HCT116 (cell line): ENCODE data around the gene EPHA4. TPM values are rescaled to one million over a fixed set of nuclear protein-coding genes. Genes with fewer than 3 reads are reported as not detected.

Experiments used
- ATAC-seq: fragments of 200-7000 bp; cut with Tn5 transposase; 2 replicates; pipeline ENCODE4 v1.9.1; 2020; ENCODE audit warnings: mild to moderate bottlenecking, moderate library complexity
- BruUV-seq: library from RNA; stranded (reverse); fragments of 400-500 nt; replicated peaks from 2 replicates; lab custom pipeline; 2021; lab: Mats Ljungman, UMichigan
- CTCF ChIA-PET: fragments of 300-600 bp; sonication (Branson Sonifier 250); formaldehyde crosslinking; loops from one replicate; lab custom pipeline; 2021; ENCODE audit warnings: antibody characterized with exemption; lab: Charles Lee
- POLR2A ChIA-PET: fragments of 300-600, 350-600 bp; sonication (Branson Sonifier 250); formaldehyde crosslinking; loops from one replicate; lab custom pipeline; 2021; ENCODE audit warnings: antibody characterized with exemption; lab: Charles Lee
- RAD21 ChIA-PET, 2 experiments: fragments of 300-600 bp; sonication (Branson Sonifier 250); formaldehyde crosslinking; loops; one replicate each; lab custom pipeline; 2023; ENCODE audit warnings: low total read pairs in 2 of 2; ENCODE audit not compliant: uncharacterized antibody in 2 of 2, unreplicated experiment in 2 of 2, low non-redundant PET in 1 of 2; lab: Charles Lee
- DNase-seq: peaks from one replicate; pipeline ENCODE4 v3.0.0-alpha.2; 2010; ENCODE audit warnings: low read depth, low spot score
- H2AFZ ChIP-seq: fragments of 200-600 bp; shearing (Covaris generic), sonication (generic); 2 replicates; pipeline ENCODE4 v1.6.1; 2017; ENCODE audit warnings: low read depth, mixed run types, mixed read lengths, antibody characterized with exemption, low read length; ENCODE audit not compliant: poor library complexity, severe bottlenecking
- H3K27ac ChIP-seq: 2 replicates; pipeline ENCODE4 v1.5.1; 2012; ENCODE audit warnings: low read depth, low read length
- H3K27me3 ChIP-seq: fragments of 200-600 bp; sonication (generic); 2 replicates; pipeline ENCODE4 v1.6.1; 2016; ENCODE audit warnings: mixed run types, low read length, mixed read lengths; ENCODE audit not compliant: insufficient read depth
- H3K36me3 ChIP-seq, 2 experiments: fragments of 200-500 bp in 1 of 2; fragments of 200-600 bp in 1 of 2; sonication (Bioruptor generic) in 1 of 2; sonication (generic) in 1 of 2; 2 replicates each; pipeline versions ENCODE4 v1.5.1 to v1.6.1; 2014 to 2016; ENCODE audit warnings: low read length in 2 of 2, inconsistent platforms in 1 of 2, mixed read lengths in 1 of 2, mixed run types in 1 of 2; ENCODE audit not compliant: insufficient read depth in 2 of 2, control insufficient read depth in 1 of 2
- H3K4me1 ChIP-seq, 2 experiments: fragments of 200-600 bp in 1 of 2; sonication (generic) in 1 of 2; 2 replicates each; pipeline versions ENCODE4 v1.5.1 to v1.6.1; 2012 to 2017; ENCODE audit warnings: low read length in 2 of 2, inconsistent platforms in 1 of 2, mild to moderate bottlenecking in 1 of 2, mixed read lengths in 1 of 2, mixed run types in 1 of 2, moderate library complexity in 1 of 2; ENCODE audit not compliant: insufficient read depth in 2 of 2, control insufficient read depth in 1 of 2
- H3K4me2 ChIP-seq: fragments of 200-600 bp; sonication (generic); 2 replicates; pipeline ENCODE4 v1.6.1; 2017; ENCODE audit warnings: mixed run types, low read length, mixed read lengths
- H3K4me3 ChIP-seq, 2 experiments: fragments of 200-600 bp in 1 of 2; sonication (generic) in 1 of 2; replicated peaks in 1 of 2; 2 replicates each; pipeline ENCODE4 v1.5.1; 2011 to 2016; ENCODE audit warnings: low read length in 2 of 2, control low read depth in 1 of 2, low read depth in 1 of 2, mild to moderate bottlenecking in 1 of 2, mixed read lengths in 1 of 2, mixed run types in 1 of 2
- H3K79me2 ChIP-seq: fragments of 200-600 bp; sonication (generic); 2 replicates; pipeline ENCODE4 v1.6.1; 2017; ENCODE audit warnings: mild to moderate bottlenecking, mixed run types, low read length, moderate library complexity, mixed read lengths; ENCODE audit not compliant: insufficient read depth
- H3K9ac ChIP-seq: fragments of 200-600 bp; sonication (generic); 2 replicates; pipeline ENCODE4 v1.6.1; 2016; ENCODE audit warnings: low read length, mixed read lengths
- H3K9me2 ChIP-seq: fragments of 200-600 bp; sonication (generic), shearing (Covaris generic); 2 replicates; pipeline ENCODE4 v1.6.1; 2017; ENCODE audit warnings: mixed run types, mild to moderate bottlenecking, moderate library complexity; ENCODE audit not compliant: insufficient read depth
- H3K9me3 ChIP-seq, 2 experiments: fragments of 200-500 bp in 1 of 2; fragments of 200-600 bp in 1 of 2; sonication (Bioruptor generic) in 1 of 2; sonication (generic) in 1 of 2; 2 replicates each; pipeline ENCODE4 v1.6.1; 2014 to 2017; ENCODE audit warnings: low read length in 2 of 2, mixed read lengths in 2 of 2, inconsistent platforms in 1 of 2, low read depth in 1 of 2, mild to moderate bottlenecking in 1 of 2, mixed run types in 1 of 2, moderate library complexity in 1 of 2; ENCODE audit not compliant: control insufficient read depth in 1 of 2, insufficient read depth in 1 of 2
- H4K20me1 ChIP-seq: fragments of 200-600 bp; sonication (generic), shearing (Covaris generic); 2 replicates; pipeline ENCODE4 v1.6.1; 2017; ENCODE audit warnings: mixed run types, mild to moderate bottlenecking, moderate library complexity; ENCODE audit not compliant: insufficient read depth
- ELF1 ChIP-seq: IDR thresholded peaks from 2 replicates; pipeline ENCODE4 v1.6.1; 2012; ENCODE audit warnings: low read depth, borderline replicate concordance
- EZH2 ChIP-seq: fragments of 200-600 bp; sonication (generic); IDR thresholded peaks from 2 replicates; pipeline ENCODE4 v1.6.1; 2017; ENCODE audit warnings: antibody characterized with exemption, mixed run types
- EZH2phosphoT487 ChIP-seq: fragments of 200-600 bp; IDR thresholded peaks from 2 replicates; pipeline ENCODE4 v1.6.1; 2018; ENCODE audit warnings: antibody characterized with exemption, borderline replicate concordance
- FOSL1 ChIP-seq: IDR thresholded peaks from 2 replicates; pipeline ENCODE4 v1.6.1; 2012; ENCODE audit warnings: low read depth
- JUND ChIP-seq: IDR thresholded peaks from 2 replicates; pipeline ENCODE4 v1.6.1; 2012
- POLR2AphosphoS5 ChIP-seq: IDR thresholded peaks from 2 replicates; pipeline ENCODE4 v1.6.1; 2011; ENCODE audit warnings: mild to moderate bottlenecking, low read depth, low read length, moderate library complexity
- RAD21 ChIP-seq: IDR thresholded peaks from 2 replicates; pipeline ENCODE4 v1.6.1; 2012; ENCODE audit warnings: low read depth, mild to moderate bottlenecking
- SP1 ChIP-seq: IDR thresholded peaks from 2 replicates; pipeline ENCODE4 v1.6.1; 2012; ENCODE audit warnings: low read depth
- SRF ChIP-seq: IDR thresholded peaks from 2 replicates; pipeline ENCODE4 v1.6.1; 2012; ENCODE audit warnings: low read depth
- YY1 ChIP-seq: IDR thresholded peaks from 2 replicates; pipeline ENCODE4 v1.6.1; 2011; ENCODE audit warnings: low read length, low read depth, moderate library complexity, mild to moderate bottlenecking; ENCODE audit not compliant: insufficient replicate concordance; ENCODE audit errors: extremely low read depth
- ZNF274 ChIP-seq: fragments of 200-500 bp; sonication (Bioruptor generic); IDR thresholded peaks from 2 replicates; pipeline ENCODE4 v1.6.1; 2014; ENCODE audit warnings: mild to moderate bottlenecking, low read depth, low read length, inconsistent platforms
- intact Hi-C: fragments of 100-400 bp; cut with micrococcal nuclease; formaldehyde crosslinking; loops from 2 replicates; pipeline ENCODE4 v1.10.0; 2022
- total RNA-seq: library from RNA; stranded (reverse); gene quantifications from one replicate; pipeline ENCODE4 v1.2.1, GENCODE V29; 2021; ENCODE audit not compliant: unreplicated experiment
- TF ChIP-seq, protein P1 (sequence below), 3 experiments: fragments of 200-600 bp in 1 of 3; sonication (generic) in 1 of 3; IDR thresholded peaks in 2 of 3; conservative IDR thresholded peaks in 1 of 3; 2 replicates each; pipeline ENCODE4 v1.5.1; 2012 to 2017; ENCODE audit warnings: low read depth in 2 of 3, low read length in 2 of 3, antibody characterized with exemption in 1 of 3, borderline replicate concordance in 1 of 3, control low read depth in 1 of 3, mild to moderate bottlenecking in 1 of 3, mixed read lengths in 1 of 3, mixed run types in 1 of 3, moderate library complexity in 1 of 3; ENCODE audit not compliant: insufficient read depth in 1 of 3
- TF ChIP-seq, protein P2 (sequence below): IDR thresholded peaks from 2 replicates; pipeline ENCODE4 v1.6.1; 2012
- TF ChIP-seq, protein P3 (sequence below): IDR thresholded peaks from 2 replicates; pipeline ENCODE4 v1.6.1; 2012; ENCODE audit warnings: low read depth

The EPHA4 gene
- total RNA-seq, 1 experiment from 2014 or later, result 3.5 TPM

DNA sequence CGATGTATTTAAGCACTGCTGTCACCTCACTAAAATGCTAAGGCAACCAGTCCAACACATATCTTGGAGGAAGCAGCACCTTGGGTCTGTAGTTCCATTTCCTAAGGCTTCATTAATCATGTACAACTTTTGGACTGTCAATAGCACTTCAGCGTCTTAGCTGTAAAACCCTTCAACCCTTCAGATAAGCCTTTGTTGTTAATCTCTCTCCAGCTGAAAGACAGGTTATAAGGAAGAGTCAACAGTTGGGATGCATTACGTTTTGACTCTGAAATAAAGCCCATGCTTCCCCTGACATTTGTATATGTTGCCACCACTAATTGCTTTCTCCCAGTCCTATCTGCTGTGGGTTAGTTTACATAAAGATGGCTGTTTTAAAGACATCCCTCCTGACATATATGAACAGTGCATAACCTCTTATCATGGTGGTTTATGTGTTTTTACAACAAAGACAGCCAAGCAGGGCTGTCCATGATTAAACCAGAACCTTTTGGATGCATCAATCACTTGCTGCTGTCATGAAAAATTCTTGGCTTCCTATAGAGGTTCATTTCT lies 81.5 kb downstream of the EPHA4 start:
- no peak for ATAC-seq
- intact Hi-C loops, result no loop called here
- Histone ChIP-seq H3K9ac (no peak overlapping the region), H3K36me3 (no peaks in the 10 kb centered on the region), H4K20me1 (no peaks in the 10 kb centered on the region), H3K9me2 (no peaks in the 10 kb centered on the region), H3K27me3 (no peaks in the 10 kb centered on the region)
- no peak for DNase-seq
- POLR2A ChIA-PET, result no interaction called here
- TF ChIP-seq POLR2AphosphoS5, result no peak
- TF ChIP-seq FOSL1, result no peak
- TF ChIP-seq EZH2, result no peak
- TF ChIP-seq SRF, result no peak
- TF ChIP-seq, protein P1, sequence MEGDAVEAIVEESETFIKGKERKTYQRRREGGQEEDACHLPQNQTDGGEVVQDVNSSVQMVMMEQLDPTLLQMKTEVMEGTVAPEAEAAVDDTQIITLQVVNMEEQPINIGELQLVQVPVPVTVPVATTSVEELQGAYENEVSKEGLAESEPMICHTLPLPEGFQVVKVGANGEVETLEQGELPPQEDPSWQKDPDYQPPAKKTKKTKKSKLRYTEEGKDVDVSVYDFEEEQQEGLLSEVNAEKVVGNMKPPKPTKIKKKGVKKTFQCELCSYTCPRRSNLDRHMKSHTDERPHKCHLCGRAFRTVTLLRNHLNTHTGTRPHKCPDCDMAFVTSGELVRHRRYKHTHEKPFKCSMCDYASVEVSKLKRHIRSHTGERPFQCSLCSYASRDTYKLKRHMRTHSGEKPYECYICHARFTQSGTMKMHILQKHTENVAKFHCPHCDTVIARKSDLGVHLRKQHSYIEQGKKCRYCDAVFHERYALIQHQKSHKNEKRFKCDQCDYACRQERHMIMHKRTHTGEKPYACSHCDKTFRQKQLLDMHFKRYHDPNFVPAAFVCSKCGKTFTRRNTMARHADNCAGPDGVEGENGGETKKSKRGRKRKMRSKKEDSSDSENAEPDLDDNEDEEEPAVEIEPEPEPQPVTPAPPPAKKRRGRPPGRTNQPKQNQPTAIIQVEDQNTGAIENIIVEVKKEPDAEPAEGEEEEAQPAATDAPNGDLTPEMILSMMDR (IDR thresholded peaks at IDR 0.05 in 2 of 3, conservative IDR thresholded peaks at IDR 0.05 in 1 of 3; ENCODE audit: borderline replicate concordance in 1 of 3, insufficient read depth in 1 of 3, low read depth in 2 of 3, low read length in 2 of 3), result no peak
- TF ChIP-seq YY1, result no peak
- TF ChIP-seq, protein P2, sequence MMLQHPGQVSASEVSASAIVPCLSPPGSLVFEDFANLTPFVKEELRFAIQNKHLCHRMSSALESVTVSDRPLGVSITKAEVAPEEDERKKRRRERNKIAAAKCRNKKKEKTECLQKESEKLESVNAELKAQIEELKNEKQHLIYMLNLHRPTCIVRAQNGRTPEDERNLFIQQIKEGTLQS, result no peak
- TF ChIP-seq, protein P3, sequence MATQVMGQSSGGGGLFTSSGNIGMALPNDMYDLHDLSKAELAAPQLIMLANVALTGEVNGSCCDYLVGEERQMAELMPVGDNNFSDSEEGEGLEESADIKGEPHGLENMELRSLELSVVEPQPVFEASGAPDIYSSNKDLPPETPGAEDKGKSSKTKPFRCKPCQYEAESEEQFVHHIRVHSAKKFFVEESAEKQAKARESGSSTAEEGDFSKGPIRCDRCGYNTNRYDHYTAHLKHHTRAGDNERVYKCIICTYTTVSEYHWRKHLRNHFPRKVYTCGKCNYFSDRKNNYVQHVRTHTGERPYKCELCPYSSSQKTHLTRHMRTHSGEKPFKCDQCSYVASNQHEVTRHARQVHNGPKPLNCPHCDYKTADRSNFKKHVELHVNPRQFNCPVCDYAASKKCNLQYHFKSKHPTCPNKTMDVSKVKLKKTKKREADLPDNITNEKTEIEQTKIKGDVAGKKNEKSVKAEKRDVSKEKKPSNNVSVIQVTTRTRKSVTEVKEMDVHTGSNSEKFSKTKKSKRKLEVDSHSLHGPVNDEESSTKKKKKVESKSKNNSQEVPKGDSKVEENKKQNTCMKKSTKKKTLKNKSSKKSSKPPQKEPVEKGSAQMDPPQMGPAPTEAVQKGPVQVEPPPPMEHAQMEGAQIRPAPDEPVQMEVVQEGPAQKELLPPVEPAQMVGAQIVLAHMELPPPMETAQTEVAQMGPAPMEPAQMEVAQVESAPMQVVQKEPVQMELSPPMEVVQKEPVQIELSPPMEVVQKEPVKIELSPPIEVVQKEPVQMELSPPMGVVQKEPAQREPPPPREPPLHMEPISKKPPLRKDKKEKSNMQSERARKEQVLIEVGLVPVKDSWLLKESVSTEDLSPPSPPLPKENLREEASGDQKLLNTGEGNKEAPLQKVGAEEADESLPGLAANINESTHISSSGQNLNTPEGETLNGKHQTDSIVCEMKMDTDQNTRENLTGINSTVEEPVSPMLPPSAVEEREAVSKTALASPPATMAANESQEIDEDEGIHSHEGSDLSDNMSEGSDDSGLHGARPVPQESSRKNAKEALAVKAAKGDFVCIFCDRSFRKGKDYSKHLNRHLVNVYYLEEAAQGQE, result no peak
- no peak for TF ChIP-seq JUND
- no peak for TF ChIP-seq ZNF274
- TF ChIP-seq SP1, result no peak
- TF ChIP-seq EZH2phosphoT487, result no peak
- no peak for TF ChIP-seq RAD21
- no peak for TF ChIP-seq ELF1
- TF ChIP-seq, all 23 proteins: peak for 0
- Histone ChIP-seq H3K27ac (no peak overlapping the region), H3K9me3 (no peaks in the 10 kb centered on the region), H2AFZ (no peak overlapping the region), H3K4me2 (no peak overlapping the region), H3K4me3 (no peak overlapping the region), H3K79me2 (no peaks in the 10 kb centered on the region), H3K4me1 (peaks cover 7 to 10% of the 10 kb centered on the region in 2 experiments)
- BruUV-seq, result no TSS peak
- RAD21 ChIA-PET, result no interaction called here
- CTCF ChIA-PET, result no interaction called here
